Activated CD8-positive, alpha-beta memory T cell treated with anti-CD3 and anti-CD28 coated beads, Interleukin-2, amount 10 ng/mL, durations not matched to agents 7 days and 5 days (primary cell): ENCODE measurements around the gene HNRNPLL. TPM values are rescaled to one million over a fixed set of nuclear protein-coding genes. Genes with fewer than 3 reads are reported as not detected.
"Not testable (repeated sequence)": the region's sequence is repeated elsewhere in the genome, so short reads cannot be mapped to it uniquely, and the experiment has no call there.

ENCODE experiments used
- ATAC-seq: fragments of 150-1000 bp; cut with Tn5 transposase; one replicate; pipeline ENCODE4 v1.10.0; 2021; ENCODE audit warnings: moderate library complexity
- CTCF ChIA-PET: fragments of 350-600 bp; sonication (Branson Sonifier 250); formaldehyde crosslinking; loops from one replicate; lab custom pipeline; 2021; ENCODE audit warnings: antibody characterized with exemption; lab: Charles Lee
- DNase-seq: peaks from one replicate; pipeline ENCODE4 v3.0.0-alpha.2; 2020
- H3K27ac Mint-ChIP-seq: one replicate; pipeline ENCODE4 v1.8.0; 2021; ENCODE audit warnings: mild to moderate bottlenecking, mixed read lengths
- H3K27me3 Mint-ChIP-seq: one replicate; pipeline ENCODE4 v1.8.0; 2021; ENCODE audit warnings: mixed read lengths
- H3K36me3 Mint-ChIP-seq: one replicate; pipeline ENCODE4 v1.8.0; 2021; ENCODE audit warnings: mild to moderate bottlenecking, mixed read lengths
- H3K4me1 Mint-ChIP-seq: one replicate; pipeline ENCODE4 v1.8.0; 2021; ENCODE audit warnings: mixed read lengths
- H3K4me3 Mint-ChIP-seq: one replicate; pipeline ENCODE4 v1.8.0; 2021; ENCODE audit warnings: mild to moderate bottlenecking, moderate library complexity, mixed read lengths
- H3K9me3 Mint-ChIP-seq: one replicate; pipeline ENCODE4 v1.8.0; 2022; ENCODE audit warnings: low read depth, mixed read lengths
- total RNA-seq, 2 experiments: library from RNA; stranded (reverse); gene quantifications; one replicate each; pipeline ENCODE4 v1.2.3, GENCODE V29; 2021

Gene HNRNPLL
- total RNA-seq, 2 experiments from 2014 or later, result 88.8 to 106 TPM

DNA sequence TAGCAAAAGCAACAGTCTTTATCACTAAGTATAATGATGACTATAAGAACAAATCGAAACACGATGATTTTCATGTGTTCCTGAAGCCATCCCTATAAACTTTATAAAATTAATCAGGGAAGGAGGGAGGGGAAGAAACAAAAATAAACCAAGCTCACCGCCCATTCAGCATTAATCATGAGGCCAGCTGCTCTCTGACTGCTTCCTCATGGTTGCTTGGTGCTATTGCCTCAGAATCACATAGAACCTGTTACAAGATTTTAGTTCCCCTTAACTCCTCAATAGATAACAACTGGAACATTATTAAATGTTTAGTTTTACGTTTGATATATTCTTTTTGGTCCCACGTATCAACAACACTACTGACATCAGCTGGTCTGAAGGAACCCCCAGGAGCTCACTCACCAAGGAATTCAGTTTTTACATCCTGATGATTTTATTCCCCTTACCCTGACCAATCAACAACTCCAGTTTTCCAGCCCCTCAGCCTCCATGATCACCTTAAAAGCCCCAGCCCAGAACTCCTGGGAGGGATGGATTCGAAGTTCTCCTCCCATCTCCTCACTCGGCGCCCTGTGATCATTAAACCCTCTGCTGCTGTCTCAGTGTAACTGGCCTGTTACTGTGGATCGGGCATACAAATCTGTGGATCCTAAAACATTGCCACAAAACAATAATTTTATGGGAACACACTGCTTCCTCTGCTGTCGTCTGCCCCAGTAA is 10.6 kb upstream of the HNRNPLL start:
- CTCF ChIA-PET, result interaction anchor here (0.6 to 3.6 kb wide), 5 partner anchors 9 to 55 kb away, joined by 3 to 20 read pairs (median 5); partner anchors contain the start of gene HNRNPLL
- Mint-ChIP-seq H3K4me1 (peaks cover 73% of the 10 kb centered on the region), H3K27me3 (no peaks in the 10 kb centered on the region), H3K4me3 (no peak overlapping the region), H3K36me3 (peaks cover 6% of the 10 kb centered on the region), H3K9me3 (no peaks in the 10 kb centered on the region), H3K27ac (peak overlapping the region; percentile 65)
- DNase-seq (no peak), ATAC-seq (no peak)

DNA sequence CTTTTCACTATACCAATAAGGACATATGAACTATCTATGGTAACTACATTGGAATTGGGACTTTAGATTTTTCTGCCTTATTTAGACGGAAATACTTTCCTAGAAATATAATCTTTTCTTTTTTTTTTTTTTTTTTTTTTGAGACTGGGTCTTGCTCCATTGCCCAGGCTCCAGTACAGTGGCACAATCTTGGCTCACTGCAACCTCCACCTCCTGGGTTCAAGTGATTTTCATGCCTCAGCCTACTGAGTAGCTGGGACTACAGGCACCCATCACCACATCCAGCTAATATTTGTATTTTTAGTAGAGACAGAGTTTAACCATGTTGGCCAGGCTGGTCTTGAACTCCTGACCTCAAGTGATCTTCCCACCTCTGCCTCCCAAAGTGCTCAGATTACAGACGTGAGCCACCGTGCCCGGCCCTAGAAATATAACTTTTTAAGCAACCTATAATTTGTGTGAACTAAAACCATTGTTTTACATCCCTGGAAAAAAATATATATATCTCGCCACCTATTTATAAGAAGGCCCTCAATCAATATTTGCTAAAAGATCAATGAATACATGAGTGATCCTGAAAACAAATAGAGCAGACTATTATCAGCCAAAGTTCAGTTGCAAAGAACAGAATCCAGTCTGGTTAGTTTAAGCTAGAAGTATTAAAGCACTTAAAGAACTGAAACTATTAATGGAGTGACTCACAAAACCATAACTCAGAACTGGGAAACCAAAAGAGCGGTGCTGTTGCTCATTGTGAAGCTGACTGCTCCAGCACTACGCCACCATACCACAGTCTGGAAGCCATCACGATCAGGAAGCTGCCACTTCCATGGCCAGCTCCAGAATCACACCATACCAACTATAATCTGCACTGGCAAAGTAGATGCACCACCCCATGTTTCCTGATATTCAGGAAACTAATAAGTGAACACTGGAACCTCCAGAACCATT is 8.4 kb upstream of the HNRNPLL start:
- CTCF ChIA-PET, result interaction anchor here (0.8 to 3.6 kb wide), 10 partner anchors 7 to 70 kb away, joined by 3 to 20 read pairs (median 5); no protein-coding TSS in a partner anchor
- Mint-ChIP-seq H3K27ac (peak overlapping the region; percentile 85), H3K27me3 (no peaks in the 10 kb centered on the region), H3K9me3 (no peaks in the 10 kb centered on the region), H3K4me3 (peak overlapping the region; percentile 42), H3K36me3 (peaks cover 6% of the 10 kb centered on the region), H3K4me1 (peaks cover 77% of the 10 kb centered on the region)
- peak; percentile 70 for DNase-seq
- ATAC-seq, result peak; percentile 77

DNA sequence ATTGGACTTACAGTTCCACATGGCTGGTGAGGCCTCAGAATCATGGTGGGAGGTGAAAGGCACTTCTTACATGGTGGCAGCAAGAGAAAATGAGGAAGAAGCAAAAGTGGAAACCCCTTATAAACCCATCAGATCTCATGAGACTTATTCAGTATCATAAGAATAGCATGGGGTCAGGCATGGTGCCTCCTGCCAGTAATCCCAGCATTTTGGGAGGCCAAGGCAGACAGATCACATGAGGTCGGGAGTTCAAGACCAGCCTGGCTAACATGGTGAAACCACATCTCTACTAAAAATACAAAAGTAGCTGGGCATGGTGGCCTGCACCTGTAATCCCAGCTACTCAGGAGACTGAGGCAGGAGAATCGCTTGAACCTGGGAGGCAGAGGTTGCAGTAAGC is 6.5 kb upstream of the HNRNPLL start:
- peaks cover 71% of the 10 kb centered on the region for H3K4me1 Mint-ChIP-seq
- DNase-seq, H3K27me3 Mint-ChIP-seq, H3K9me3 Mint-ChIP-seq, ATAC-seq, H3K36me3 Mint-ChIP-seq, H3K4me3 Mint-ChIP-seq: not testable (repeated sequence)
- H3K27ac Mint-ChIP-seq, result peak overlapping the region; percentile 44
- CTCF ChIA-PET, result interaction anchor here (0.6 to 2.4 kb wide), 6 partner anchors 11 to 102 kb away, joined by 3 to 9 read pairs (median 4); partner anchors contain the start of gene GALM

DNA sequence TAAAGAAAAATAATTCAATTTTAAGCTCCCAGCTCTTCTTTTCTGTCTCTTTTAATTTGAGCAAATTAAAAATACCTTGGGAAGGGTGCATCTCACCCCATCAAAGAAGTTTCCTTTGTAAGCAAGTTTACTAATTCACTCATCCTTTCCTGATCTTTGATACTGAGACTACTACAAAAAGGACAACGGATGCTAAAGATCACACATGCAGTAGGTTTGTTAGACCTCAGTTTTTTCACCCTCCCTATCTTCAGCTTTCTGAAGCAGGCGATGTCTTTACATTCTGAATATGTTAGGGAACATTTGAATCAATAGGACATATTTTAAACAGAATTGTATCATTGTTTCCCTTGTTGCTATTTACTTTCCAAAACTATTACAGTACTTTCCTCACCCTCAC is 6.0 kb upstream of the HNRNPLL start:
- no peak overlapping the region for H3K4me3 Mint-ChIP-seq
- ATAC-seq (no peak), DNase-seq (no peak)
- no peaks in the 10 kb centered on the region for H3K27me3 Mint-ChIP-seq
- H3K36me3 Mint-ChIP-seq, result peaks cover 6% of the 10 kb centered on the region
- H3K4me1 Mint-ChIP-seq, result peaks cover 70% of the 10 kb centered on the region
- CTCF ChIA-PET, result interaction anchor here (0.6 to 12.6 kb wide), 4 partner anchors 18 to 102 kb away, joined by 3 to 166 read pairs (median 6); partner anchors contain the start of gene GALM
- no peaks in the 10 kb centered on the region for H3K9me3 Mint-ChIP-seq
- peak overlapping the region; percentile 44 for H3K27ac Mint-ChIP-seq

DNA sequence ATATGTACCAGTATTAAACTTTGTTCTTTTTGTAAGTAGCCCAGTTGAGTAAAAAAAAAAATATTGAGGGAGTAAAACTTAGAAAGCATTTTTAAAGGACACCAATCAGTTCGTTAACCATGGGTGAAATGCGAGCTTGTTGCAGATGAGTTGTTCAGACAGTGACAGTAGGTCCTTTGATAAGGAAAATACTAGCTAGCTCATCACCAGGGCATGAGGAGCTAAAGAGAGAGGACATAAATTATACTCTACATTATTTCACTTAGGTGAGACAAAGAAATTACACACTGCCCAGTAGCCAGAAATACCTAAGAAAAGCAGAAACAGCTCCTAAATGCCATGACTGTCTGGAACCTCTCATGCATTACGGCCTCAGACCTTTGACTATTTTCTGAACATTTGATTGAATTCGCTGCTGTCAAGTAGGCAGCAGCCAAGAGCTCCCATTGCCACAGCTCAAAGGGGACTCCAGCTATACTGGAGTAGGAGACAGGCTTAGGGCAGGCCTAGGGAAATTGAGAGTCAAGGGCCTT is 2.6 kb upstream of the HNRNPLL start:
- Mint-ChIP-seq H3K36me3 (peaks cover 9% of the 10 kb centered on the region), H3K4me3 (no peak overlapping the region), H3K9me3 (no peaks in the 10 kb centered on the region), H3K27me3 (no peaks in the 10 kb centered on the region), H3K4me1 (peaks cover 47% of the 10 kb centered on the region), H3K27ac (no peak overlapping the region)
- DNase-seq (no peak), ATAC-seq (no peak)
- CTCF ChIA-PET, result interaction anchor here (0.7 to 12.6 kb wide), 15 partner anchors 10 to 138 kb away, joined by 3 to 166 read pairs (median 6); partner anchors contain the start of gene GALM

DNA sequence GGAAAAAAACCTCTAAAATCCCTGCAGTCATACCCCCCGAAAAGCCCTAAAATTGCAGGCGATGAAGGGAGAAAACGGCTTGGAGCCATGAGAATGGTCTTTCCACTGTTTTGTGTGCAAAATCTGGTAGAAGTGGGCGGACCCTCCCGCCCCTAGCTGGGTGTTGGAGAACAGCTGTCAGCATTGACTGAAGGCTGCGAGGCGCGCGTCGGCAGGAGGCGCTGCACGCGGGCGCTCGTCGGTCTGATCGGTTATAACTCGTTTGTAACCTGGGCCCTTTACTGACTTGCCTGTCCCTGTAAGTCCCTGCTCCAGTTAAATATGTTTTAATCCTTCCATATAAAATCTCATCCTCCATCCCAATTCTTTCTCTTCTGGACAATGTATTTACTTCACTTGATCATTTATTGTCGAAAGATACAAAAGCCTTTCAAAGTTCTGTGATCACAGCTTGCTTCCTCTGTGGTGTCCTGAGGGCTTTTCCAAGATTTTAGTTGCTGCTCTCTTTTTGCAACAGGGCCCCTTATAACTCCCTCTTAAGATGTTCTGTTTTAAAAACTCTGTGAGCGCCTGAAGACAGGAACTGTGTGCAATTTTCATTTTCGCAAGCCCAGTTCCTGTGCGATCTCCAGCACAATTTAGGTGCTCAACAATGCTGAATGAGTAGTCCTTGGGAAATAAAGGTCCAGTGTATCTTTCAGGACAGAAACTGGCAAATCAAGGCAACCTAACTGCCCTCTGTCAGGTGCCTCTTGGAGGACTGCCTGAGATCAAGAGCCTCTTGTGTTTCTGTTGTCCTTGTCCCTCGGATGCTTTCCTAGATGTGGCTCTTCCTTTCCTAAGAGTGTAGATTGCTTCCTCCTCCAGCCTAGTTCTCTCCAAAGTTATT is 918 bp upstream of the HNRNPLL start:
- DNase-seq (peak; percentile 92), ATAC-seq (peak; percentile 72)
- H3K4me1 Mint-ChIP-seq, result peaks cover 46% of the 10 kb centered on the region
- H3K27ac Mint-ChIP-seq, result peak overlapping the region; percentile 95
- H3K9me3 Mint-ChIP-seq, result no peaks in the 10 kb centered on the region
- H3K27me3 Mint-ChIP-seq, result no peaks in the 10 kb centered on the region
- H3K4me3 Mint-ChIP-seq, result peak overlapping the region; percentile 99
- peaks cover 15% of the 10 kb centered on the region for H3K36me3 Mint-ChIP-seq
- CTCF ChIA-PET, result interaction anchor here (0.7 to 12.6 kb wide), 34 partner anchors 9 to 147 kb away, joined by 3 to 166 read pairs (median 6); partner anchors contain the start of genes GALM and SRSF7

DNA sequence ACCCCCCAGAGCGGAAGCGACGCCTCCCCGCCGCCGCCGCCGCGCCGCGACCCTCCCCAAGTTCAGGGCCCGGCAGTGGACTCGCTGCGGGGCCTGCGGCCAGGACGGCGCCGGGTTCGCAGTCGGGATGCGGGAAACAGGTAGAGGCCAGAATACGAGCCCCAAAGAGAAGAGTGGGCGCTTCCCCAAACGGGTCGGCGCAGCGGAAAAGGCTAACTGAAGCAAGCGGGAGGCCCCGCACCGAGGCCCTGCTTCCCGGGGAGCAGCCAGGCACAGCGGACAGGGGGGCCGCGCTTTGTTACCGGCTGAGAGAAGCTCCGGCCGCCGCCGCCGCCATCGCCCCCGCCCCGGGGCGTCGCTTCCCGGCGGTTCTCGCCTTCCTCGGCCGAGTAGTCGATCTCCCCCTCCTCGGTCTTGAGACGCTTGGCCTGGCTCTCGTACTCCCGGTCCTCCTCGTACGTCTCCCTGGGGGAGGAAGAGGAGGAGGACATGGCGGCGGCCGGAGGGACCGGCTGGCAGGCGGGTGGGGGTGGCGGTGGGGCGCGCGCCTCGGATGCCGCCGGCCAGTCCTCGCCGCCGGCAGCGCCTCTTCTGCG is 494 bp downstream of the HNRNPLL start:
- DNase-seq (peak; percentile 63), ATAC-seq (peak; percentile 16)
- H3K9me3 Mint-ChIP-seq, result no peaks in the 10 kb centered on the region
- H3K4me1 Mint-ChIP-seq, result peaks cover 45% of the 10 kb centered on the region
- peak overlapping the region; percentile 90 for H3K27ac Mint-ChIP-seq
- H3K4me3 Mint-ChIP-seq, result peak overlapping the region; percentile 99
- CTCF ChIA-PET, result interaction anchor here (0.7 to 12.6 kb wide), 25 partner anchors 12 to 149 kb away, joined by 3 to 166 read pairs (median 6); partner anchors contain the start of genes GALM and SRSF7
- peaks cover 23% of the 10 kb centered on the region for H3K36me3 Mint-ChIP-seq
- H3K27me3 Mint-ChIP-seq, result no peaks in the 10 kb centered on the region

DNA sequence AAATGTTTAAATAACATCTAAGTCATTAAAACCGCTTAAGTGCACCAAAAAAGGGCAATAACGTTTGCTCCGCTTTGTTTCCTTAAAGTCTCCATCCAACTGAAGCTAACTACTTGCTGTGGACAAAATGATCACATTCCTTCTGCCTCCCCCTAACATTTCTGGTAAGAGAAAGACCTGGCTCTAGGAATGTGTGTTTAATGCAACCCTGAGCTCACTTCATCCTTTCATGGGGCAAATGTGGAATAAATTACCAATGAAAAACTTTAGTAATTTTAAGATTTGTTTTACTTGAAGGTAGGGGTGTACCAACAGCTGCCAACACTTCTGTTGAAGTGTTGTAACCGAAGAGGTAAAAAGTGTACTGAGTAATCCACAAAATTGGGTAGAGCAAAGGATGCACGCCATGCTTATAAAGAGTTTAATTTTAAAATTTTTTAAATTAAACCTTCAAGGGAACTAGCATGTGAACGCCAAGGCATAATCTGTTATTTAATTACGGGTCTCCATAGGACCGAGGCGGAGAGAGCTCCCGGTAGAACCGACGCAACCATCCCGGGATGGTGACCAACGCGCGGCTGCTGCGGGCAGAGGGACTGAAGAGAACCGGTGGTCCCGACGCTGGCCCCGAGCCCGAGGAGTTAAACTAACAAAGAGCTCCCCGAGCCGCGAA is 1.1 kb downstream of the HNRNPLL start:
- DNase-seq (no peak), ATAC-seq (no peak)
- peak overlapping the region; percentile 99 for H3K4me3 Mint-ChIP-seq
- no peaks in the 10 kb centered on the region for H3K9me3 Mint-ChIP-seq
- H3K4me1 Mint-ChIP-seq, result peaks cover 49% of the 10 kb centered on the region
- H3K27me3 Mint-ChIP-seq, result no peaks in the 10 kb centered on the region
- peak overlapping the region; percentile 90 for H3K27ac Mint-ChIP-seq
- H3K36me3 Mint-ChIP-seq, result peaks cover 27% of the 10 kb centered on the region
- CTCF ChIA-PET, result interaction anchor here (0.7 to 12.6 kb wide), 24 partner anchors 9 to 146 kb away, joined by 3 to 166 read pairs (median 6); partner anchors contain the start of gene GALM

DNA sequence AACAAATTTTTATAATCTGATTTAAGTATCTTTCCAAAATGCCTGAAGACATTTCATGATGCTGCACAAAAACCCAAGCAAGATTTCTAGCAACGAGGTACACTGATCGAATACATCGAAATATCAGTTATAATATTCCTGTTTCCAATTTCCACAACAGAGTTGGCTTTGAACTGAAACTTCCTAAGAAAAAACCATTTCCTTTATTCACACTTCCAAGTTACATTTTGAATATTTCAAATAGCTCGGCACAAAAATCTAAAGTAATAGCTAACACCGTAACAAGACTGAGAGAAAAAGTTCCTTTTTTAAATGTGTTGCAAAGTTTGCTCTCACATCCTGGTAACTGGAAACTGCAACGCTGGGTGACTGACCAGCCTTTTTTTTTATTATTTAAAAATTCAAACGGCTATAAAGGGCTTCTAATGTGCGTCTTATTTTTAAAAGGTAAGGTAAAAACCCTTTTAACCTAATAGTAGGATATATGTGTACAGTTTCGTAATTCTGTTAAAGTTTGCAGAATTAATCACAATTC is 1.7 kb downstream of the HNRNPLL start:
- DNase-seq (no peak), ATAC-seq (no peak)
- CTCF ChIA-PET, result interaction anchor here (0.7 to 12.6 kb wide), 19 partner anchors 8 to 150 kb away, joined by 3 to 166 read pairs (median 6); partner anchors contain the start of genes GALM and SRSF7
- peaks cover 28% of the 10 kb centered on the region for H3K36me3 Mint-ChIP-seq
- H3K4me3 Mint-ChIP-seq, result peak overlapping the region; percentile 99
- no peaks in the 10 kb centered on the region for H3K9me3 Mint-ChIP-seq
- peaks cover 55% of the 10 kb centered on the region for H3K4me1 Mint-ChIP-seq
- no peaks in the 10 kb centered on the region for H3K27me3 Mint-ChIP-seq
- peak overlapping the region; percentile 90 for H3K27ac Mint-ChIP-seq

DNA sequence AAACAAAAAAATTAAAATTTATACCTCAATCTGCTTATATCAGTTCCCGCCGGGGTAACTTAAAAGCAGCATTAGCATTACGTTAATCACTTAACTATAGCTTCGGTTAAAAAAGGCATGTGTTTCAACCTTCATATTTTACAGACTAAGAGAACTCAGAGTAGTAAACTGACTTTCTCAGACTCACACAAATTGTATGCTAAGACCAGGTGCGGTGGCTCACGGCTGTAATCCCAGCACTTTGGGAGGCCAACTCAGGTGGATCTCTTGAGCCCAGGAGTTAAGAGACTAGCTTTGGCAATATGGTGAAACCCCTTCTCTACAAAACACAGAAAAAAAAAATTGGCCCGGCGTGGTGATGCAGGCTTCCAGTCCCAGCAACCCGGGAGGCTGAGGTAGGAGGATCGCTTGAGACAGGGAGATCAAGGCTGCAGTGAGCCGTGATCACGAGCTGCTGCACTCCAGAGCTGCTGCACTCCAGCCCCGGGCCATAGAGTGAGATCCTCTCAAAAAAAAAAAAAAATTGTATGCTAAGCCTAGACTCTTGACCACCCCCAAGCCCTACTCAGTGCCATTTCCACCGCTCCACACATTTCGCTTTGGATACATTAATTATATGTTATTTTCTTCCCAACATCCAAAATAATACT is 2.4 kb downstream of the HNRNPLL start:
- Mint-ChIP-seq H3K36me3 (peaks cover 30% of the 10 kb centered on the region), H3K4me1 (peaks cover 57% of the 10 kb centered on the region), H3K9me3 (no peaks in the 10 kb centered on the region), H3K4me3 (peak overlapping the region; percentile 99), H3K27me3 (no peaks in the 10 kb centered on the region), H3K27ac (peak overlapping the region; percentile 90)
- CTCF ChIA-PET, result interaction anchor here (1.0 to 12.6 kb wide), 13 partner anchors 11 to 151 kb away, joined by 3 to 166 read pairs (median 6); partner anchors contain the start of genes GALM and SRSF7
- ATAC-seq (no peak), DNase-seq (peak; percentile 65)
